Endodermal cell (in vitro differentiated cells): ENCODE results near the gene TDRD15. TPM values are rescaled to one million over a fixed set of nuclear protein-coding genes. Genes with fewer than 3 reads are reported as not detected.
"Not testable (repeated sequence)": the region's sequence is repeated elsewhere in the genome, so short reads cannot be mapped to it uniquely, and the experiment has no call there.

Source experiments
- DNase-seq: peaks from one replicate; pipeline ENCODE4 v3.0.0-alpha.2; 2017
- H3K27ac ChIP-seq: 2 replicates; pipeline ENCODE4 v1.5.1; 2013; ENCODE audit warnings: mild to moderate bottlenecking, low read depth, low read length, moderate library complexity
- H3K27me3 ChIP-seq: 2 replicates; pipeline ENCODE4 v1.6.1; 2013; ENCODE audit warnings: mild to moderate bottlenecking, low read length, moderate library complexity; ENCODE audit not compliant: insufficient read depth, control insufficient read depth, poor library complexity, severe bottlenecking
- H3K36me3 ChIP-seq: 2 replicates; pipeline ENCODE4 v1.7.0; 2013; ENCODE audit warnings: mild to moderate bottlenecking, low read length, moderate library complexity; ENCODE audit not compliant: control insufficient read depth, insufficient read depth
- H3K4me1 ChIP-seq: one replicate; pipeline ENCODE4 v1.7.0; 2013; ENCODE audit warnings: low read length; ENCODE audit not compliant: control insufficient read depth, insufficient read depth
- H3K4me3 ChIP-seq: 2 replicates; pipeline ENCODE4 v1.5.1; 2013; ENCODE audit warnings: mild to moderate bottlenecking, low read length, moderate library complexity
- H3K9ac ChIP-seq: 2 replicates; pipeline ENCODE4 v1.6.1; 2013; ENCODE audit warnings: mild to moderate bottlenecking, low read length, moderate library complexity; ENCODE audit not compliant: poor library complexity, severe bottlenecking; ENCODE audit errors: extremely low read depth
- H3K9me3 ChIP-seq: 2 replicates; pipeline ENCODE4 v1.6.1; 2013; ENCODE audit warnings: mild to moderate bottlenecking, low read length, moderate library complexity; ENCODE audit not compliant: control insufficient read depth
- H3K27ac Mint-ChIP-seq: 2 replicates; pipeline ENCODE4 v1.8.0; 2020; ENCODE audit warnings: mixed read lengths
- H3K27me3 Mint-ChIP-seq: 2 replicates; pipeline ENCODE4 v1.8.0; 2021; ENCODE audit warnings: mild to moderate bottlenecking, mixed read lengths; ENCODE audit not compliant: insufficient read depth
- H3K36me3 Mint-ChIP-seq: 2 replicates; pipeline ENCODE4 v1.8.0; 2020; ENCODE audit warnings: low read depth, mixed read lengths
- H3K4me1 Mint-ChIP-seq: 2 replicates; pipeline ENCODE4 v1.8.0; 2020; ENCODE audit warnings: mixed read lengths
- H3K4me3 Mint-ChIP-seq: 2 replicates; pipeline ENCODE4 v1.8.0; 2020; ENCODE audit warnings: mild to moderate bottlenecking, moderate library complexity, mixed read lengths
- H3K9me3 Mint-ChIP-seq: 2 replicates; pipeline ENCODE4 v1.8.0; 2020; ENCODE audit warnings: mild to moderate bottlenecking, mixed read lengths
- WGBS, 2 experiments: methylation state at CpG; one replicate each; pipeline versions ENCODE4 v1.1.5 to v1.1.7; 2013; ENCODE audit warnings: missing lambda C conversion rate in 2 of 2, mixed read lengths in 1 of 2; ENCODE audit not compliant: insufficient coverage in 1 of 2, insufficient read length in 1 of 2; 5-methylcytosine and 5-hydroxymethylcytosine counted together
- total RNA-seq, 2 donors: library from RNA; stranded (reverse); fragmentation: NEBNext Ultra II Directional in 1 of 2; extraction: Animal tissue kit (Norgen Biotek cat#: 25700) in 1 of 2; gene quantifications; 2 replicates in 1 of 2; 3 replicates in 1 of 2; pipeline ENCODE4 v1.2.1, GENCODE V29; 2021
- TF ChIP-seq, protein P1 (sequence below): fragments of 200-600 bp; sonication (generic); conservative IDR thresholded peaks from 2 replicates; pipeline ENCODE4 v1.5.0; 2021; ENCODE audit warnings: antibody characterized with exemption, mild to moderate bottlenecking

TDRD15 gene
- total RNA-seq, 2 donors from 2014 or later = 0.33 to 0.44 TPM

DNA sequence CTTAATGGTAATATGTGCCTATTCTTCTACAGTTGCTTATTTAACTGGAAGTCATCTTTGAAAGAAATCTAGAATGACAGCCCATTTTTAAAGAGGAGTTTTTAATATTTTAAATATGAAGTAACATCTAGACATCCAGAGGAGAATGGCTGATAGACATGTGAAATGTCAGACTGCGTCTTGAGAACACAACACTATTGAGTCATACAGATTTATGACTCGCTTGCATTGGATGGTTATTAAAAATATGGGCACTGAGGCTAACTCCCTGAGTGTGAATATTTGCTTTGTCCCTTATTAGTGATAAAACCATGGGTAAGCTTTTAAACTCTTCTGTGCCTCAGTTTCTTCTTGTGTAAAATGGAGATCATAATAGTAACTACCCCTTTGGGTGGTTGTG lies 22.9 kb downstream of the TDRD15 start:
- no peaks in the 10 kb centered on the region for H3K36me3 Mint-ChIP-seq
- peaks cover 3% of the 10 kb centered on the region for H3K4me1 Mint-ChIP-seq
- no peaks in the 10 kb centered on the region for H3K36me3 ChIP-seq
- WGBS, 2 experiments = 97 to 100% methylated on average over 2 of the region's 2 CpGs
- H3K4me3 Mint-ChIP-seq = no peak overlapping the region
- H3K9me3 Mint-ChIP-seq = no peaks in the 10 kb centered on the region
- H3K27ac Mint-ChIP-seq = no peak overlapping the region
- no peak for DNase-seq
- H3K27me3 Mint-ChIP-seq = no peaks in the 10 kb centered on the region
- no peaks in the 10 kb centered on the region for H3K4me1 ChIP-seq
- TF ChIP-seq, protein P1, sequence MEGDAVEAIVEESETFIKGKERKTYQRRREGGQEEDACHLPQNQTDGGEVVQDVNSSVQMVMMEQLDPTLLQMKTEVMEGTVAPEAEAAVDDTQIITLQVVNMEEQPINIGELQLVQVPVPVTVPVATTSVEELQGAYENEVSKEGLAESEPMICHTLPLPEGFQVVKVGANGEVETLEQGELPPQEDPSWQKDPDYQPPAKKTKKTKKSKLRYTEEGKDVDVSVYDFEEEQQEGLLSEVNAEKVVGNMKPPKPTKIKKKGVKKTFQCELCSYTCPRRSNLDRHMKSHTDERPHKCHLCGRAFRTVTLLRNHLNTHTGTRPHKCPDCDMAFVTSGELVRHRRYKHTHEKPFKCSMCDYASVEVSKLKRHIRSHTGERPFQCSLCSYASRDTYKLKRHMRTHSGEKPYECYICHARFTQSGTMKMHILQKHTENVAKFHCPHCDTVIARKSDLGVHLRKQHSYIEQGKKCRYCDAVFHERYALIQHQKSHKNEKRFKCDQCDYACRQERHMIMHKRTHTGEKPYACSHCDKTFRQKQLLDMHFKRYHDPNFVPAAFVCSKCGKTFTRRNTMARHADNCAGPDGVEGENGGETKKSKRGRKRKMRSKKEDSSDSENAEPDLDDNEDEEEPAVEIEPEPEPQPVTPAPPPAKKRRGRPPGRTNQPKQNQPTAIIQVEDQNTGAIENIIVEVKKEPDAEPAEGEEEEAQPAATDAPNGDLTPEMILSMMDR = no peak
- H3K27me3 ChIP-seq = no peaks in the 10 kb centered on the region
- no peaks in the 10 kb centered on the region for H3K9me3 ChIP-seq
- no peak overlapping the region for H3K27ac ChIP-seq
- no peak overlapping the region for H3K9ac ChIP-seq
- H3K4me3 ChIP-seq = no peak overlapping the region

GRCh38 chr2:21148718-21149117 lies 24.9 kb downstream of the TDRD15 start:
- peaks cover 3% of the 10 kb centered on the region for H3K27me3 Mint-ChIP-seq
- H3K36me3 ChIP-seq = no peaks in the 10 kb centered on the region
- H3K27me3 ChIP-seq = no peaks in the 10 kb centered on the region
- no peak overlapping the region for H3K4me3 Mint-ChIP-seq
- H3K9me3 Mint-ChIP-seq = no peaks in the 10 kb centered on the region
- H3K9me3 ChIP-seq = no peaks in the 10 kb centered on the region
- H3K4me1 Mint-ChIP-seq = peaks cover 3% of the 10 kb centered on the region
- TF ChIP-seq, protein P1 = no peak
- H3K27ac Mint-ChIP-seq = no peak overlapping the region
- no peaks in the 10 kb centered on the region for H3K36me3 Mint-ChIP-seq
- no peak for DNase-seq
- H3K4me1 ChIP-seq = no peaks in the 10 kb centered on the region
- H3K4me3 ChIP-seq = no peak overlapping the region
- H3K27ac ChIP-seq = no peak overlapping the region
- no peak overlapping the region for H3K9ac ChIP-seq

DNA sequence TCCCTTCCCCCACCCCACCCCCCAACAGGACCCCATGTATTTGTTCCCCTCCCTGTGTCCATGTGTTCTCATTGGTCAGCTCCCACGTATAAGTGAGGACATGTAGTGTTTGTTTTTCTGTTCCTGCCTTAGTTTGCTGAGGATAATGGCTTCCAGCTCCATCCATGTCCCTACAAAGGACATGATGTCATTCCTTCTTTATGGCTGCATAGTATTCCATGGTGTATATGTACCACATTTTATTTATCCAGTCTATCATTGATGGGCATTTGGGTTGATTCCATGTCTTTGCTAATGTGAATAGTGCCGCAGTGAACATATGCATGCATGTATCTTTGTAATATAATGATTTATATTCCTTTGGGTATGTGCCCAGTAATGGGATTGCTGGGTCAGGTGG lies 27.5 kb downstream of the TDRD15 start:
- not testable (repeated sequence) for H3K4me1 Mint-ChIP-seq, H3K4me3 Mint-ChIP-seq, H3K9ac ChIP-seq, H3K36me3 ChIP-seq, H3K27me3 ChIP-seq, H3K27ac Mint-ChIP-seq, H3K36me3 Mint-ChIP-seq, H3K4me3 ChIP-seq, H3K9me3 Mint-ChIP-seq, H3K9me3 ChIP-seq, H3K27me3 Mint-ChIP-seq, DNase-seq, H3K4me1 ChIP-seq, H3K27ac ChIP-seq
- WGBS, 2 experiments = 0 to 50% methylated on average over 1 to 2 of the region's 2 CpGs

DNA sequence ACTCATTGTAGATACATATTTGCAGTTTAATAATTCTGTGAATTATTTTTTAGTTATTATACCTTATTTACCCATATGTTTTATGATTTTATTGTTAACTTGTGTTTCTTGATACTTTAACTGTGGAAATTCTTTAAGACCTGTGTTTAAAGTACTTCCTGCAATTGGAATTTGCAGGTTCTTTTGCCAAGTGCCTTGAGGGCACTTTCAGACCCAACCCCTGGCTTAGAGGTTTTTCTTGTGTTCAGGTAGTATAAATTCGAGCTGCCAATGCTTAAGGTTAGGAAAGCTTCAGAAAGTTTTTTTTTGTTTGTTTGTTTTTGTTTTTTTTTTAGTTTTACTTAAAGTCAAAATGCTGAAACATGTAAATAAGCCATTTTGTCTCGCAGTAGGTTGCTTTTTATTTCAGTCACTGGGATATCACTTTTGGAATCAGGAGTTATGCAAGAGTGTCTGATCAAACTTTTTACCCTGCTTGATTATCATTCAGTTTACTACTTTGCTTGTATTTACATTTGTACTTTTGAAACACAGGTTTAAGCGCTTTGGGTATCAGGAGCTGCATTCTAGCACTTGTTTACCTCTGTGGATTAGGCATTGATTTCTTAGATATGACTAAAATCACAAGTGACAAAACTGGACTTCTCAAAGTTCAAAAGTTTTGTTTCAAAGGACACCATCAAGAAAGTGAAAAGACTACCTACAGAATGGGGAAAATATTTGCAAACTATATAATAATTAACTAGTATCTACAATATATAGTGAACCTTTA lies 31.8 kb downstream of the TDRD15 start:
- Histone ChIP-seq H3K4me3 (no peak overlapping the region), H3K4me1 (no peaks in the 10 kb centered on the region), H3K27me3 (no peaks in the 10 kb centered on the region), H3K27ac (no peak overlapping the region), H3K36me3 (no peaks in the 10 kb centered on the region), H3K9ac (no peak overlapping the region), H3K9me3 (no peaks in the 10 kb centered on the region)
- Mint-ChIP-seq H3K4me3 (no peak overlapping the region), H3K9me3 (no peaks in the 10 kb centered on the region), H3K27me3 (peaks cover 5% of the 10 kb centered on the region), H3K36me3 (no peaks in the 10 kb centered on the region), H3K27ac (no peak overlapping the region), H3K4me1 (peaks cover 5% of the 10 kb centered on the region)
- TF ChIP-seq, protein P1 = no peak
- 49 to 90% methylated on average over 2 to 3 of the region's 3 CpGs for WGBS, 2 experiments
- DNase-seq = no peak
